K562 (cell line): ENCODE data around the gene AIMP2. TPM values are rescaled to one million over a fixed set of nuclear protein-coding genes. Genes with fewer than 3 reads are reported as not detected.

ENCODE experiments used
- ATF7 ChIP-seq: fragments of 450-650 bp; IDR thresholded peaks from 2 replicates; pipeline ENCODE4 v1.7.1; 2014; ENCODE audit warnings: mild to moderate bottlenecking, moderate library complexity
- CXXC5 ChIP-seq: fragments of 250-450 bp; sonication (Bioruptor Pico); IDR thresholded peaks from 2 replicates; pipeline ENCODE4 v1.8.0; 2022; ENCODE audit warnings: inconsistent platforms, mild to moderate bottlenecking, moderate library complexity
- ELF2 ChIP-seq: fragments of 250-450 bp; sonication (Bioruptor Pico); IDR thresholded peaks from 2 replicates; pipeline ENCODE4 v1.5.0; 2021; ENCODE audit warnings: mild to moderate bottlenecking
- EWSR1 ChIP-seq: fragments of 450-650 bp; IDR thresholded peaks from 2 replicates; pipeline ENCODE4 v1.6.1; 2018; ENCODE audit warnings: borderline replicate concordance, mild to moderate bottlenecking, low read depth, moderate library complexity; ENCODE audit not compliant: partially characterized antibody
- JUND ChIP-seq, 2 experiments: IDR thresholded peaks; 2 replicates in 1 of 2; 3 replicates in 1 of 2; pipeline ENCODE4 v1.6.1; 2011; ENCODE audit warnings: borderline replicate concordance in 2 of 2, low read depth in 2 of 2, low read length in 2 of 2, improper control_type of control experiment in 1 of 2, missing biosample characterization in 1 of 2, missing genetic modification characterization in 1 of 2, missing genetic modification reagents in 1 of 2
- LCOR ChIP-seq: sonication (generic); formaldehyde crosslinking; IDR thresholded peaks from 2 replicates; pipeline ENCODE4 v1.8.0; 2022; ENCODE audit warnings: mild to moderate bottlenecking, missing genetic modification reagents
- MAFG ChIP-seq: fragments of 450-650 bp; conservative IDR thresholded peaks from 2 replicates; pipeline ENCODE4 v1.6.1; 2016; ENCODE audit warnings: missing genetic modification characterization, missing compliant biosample characterization
- MECOM ChIP-seq: fragments of 250-450 bp; sonication (Bioruptor Pico); IDR thresholded peaks from 2 replicates; pipeline ENCODE4 v1.8.0; 2022; ENCODE audit warnings: inconsistent platforms
- MYC ChIP-seq, 2 experiments: fragments of 250-450 bp in 1 of 2; sonication (Bioruptor Pico) in 1 of 2; IDR thresholded peaks; 2 replicates each; pipeline versions ENCODE4 v1.5.1 to v1.6.1; 2012 to 2021; ENCODE audit warnings: low read depth in 2 of 2, borderline replicate concordance in 1 of 2, improper control_type of control experiment in 1 of 2, low read length in 1 of 2, mild to moderate bottlenecking in 1 of 2, moderate library complexity in 1 of 2
- POLR2H ChIP-seq: IDR thresholded peaks from 2 replicates; pipeline ENCODE4 v1.6.1; 2016; ENCODE audit warnings: missing genetic modification characterization, low read depth, mild to moderate bottlenecking, control low read depth, missing compliant biosample characterization, moderate library complexity
- SIRT6 ChIP-seq: IDR thresholded peaks from one replicate; pipeline ENCODE4 v1.6.1; 2012; ENCODE audit warnings: low read depth, mild to moderate bottlenecking, control low read depth, inconsistent platforms, low read length, moderate library complexity
- STAT5B ChIP-seq: fragments of 250-450 bp; sonication (Bioruptor Pico); IDR thresholded peaks from 2 replicates; pipeline ENCODE4 v1.8.0; 2021; ENCODE audit warnings: mild to moderate bottlenecking, inconsistent platforms
- THRB ChIP-seq: fragments of 450-650 bp; formaldehyde crosslinking; conservative IDR thresholded peaks from 2 replicates; pipeline ENCODE4 v1.4.0; 2022; ENCODE audit warnings: mild to moderate bottlenecking, missing genetic modification characterization
- U2AF2 ChIP-seq: fragments of 200-400 bp; formaldehyde crosslinking; optimal IDR thresholded peaks from 2 replicates; pipeline ENCODE3; 2017; ENCODE audit warnings: low read depth, mild to moderate bottlenecking, low read length
- ZNF395 ChIP-seq: fragments of 200-800 bp; sonication (Bioruptor generic); IDR thresholded peaks from 2 replicates; pipeline ENCODE4 v1.6.1; 2017; ENCODE audit warnings: missing genetic modification characterization, missing compliant biosample characterization
- ZNF449 ChIP-seq: fragments of 250-450 bp; sonication (Bioruptor Pico); IDR thresholded peaks from 2 replicates; pipeline ENCODE4 v1.8.0; 2022; ENCODE audit warnings: moderate library complexity, mild to moderate bottlenecking, inconsistent platforms
- ZNF584 ChIP-seq: fragments of 200-800 bp; sonication (Bioruptor generic); IDR thresholded peaks from 2 replicates; pipeline ENCODE4 v1.6.1; 2016; ENCODE audit warnings: low read depth, mild to moderate bottlenecking, missing genetic modification characterization, missing compliant biosample characterization
- ZNF740 ChIP-seq, 3 experiments: fragments of 200-800 bp in 1 of 3; sonication (Bioruptor generic) in 1 of 3; sonication (generic) in 1 of 3; formaldehyde crosslinking in 1 of 3; IDR thresholded peaks; 2 replicates each; pipeline versions ENCODE4 v1.6.1 to v1.8.0; 2016 to 2022; ENCODE audit warnings: mild to moderate bottlenecking in 2 of 3, missing compliant biosample characterization in 2 of 3, missing genetic modification characterization in 2 of 3, missing genetic modification reagents in 1 of 3
- polyA plus RNA-seq, 8 experiments: library from polyadenylated mRNA; depleted of rRNA in 4 of 8; stranded (reverse) in 5 of 8; unstranded in 3 of 8; fragments of >200 nt; fragmentation: Nextera tagmentation in 2 of 8; fragmentation: Illumina TruSeq in 1 of 8; extraction: Ambion mirVana in 2 of 8; extraction: Trizol in 1 of 8; gene quantifications; 2 replicates each; pipeline versions ENCODE4 v1.2.1 to v1.2.3, GENCODE V29; 2011 to 2014; ENCODE audit warnings: inconsistent platforms in 1 of 8, missing spikeins in 1 of 8
- total RNA-seq, 7 experiments: library from RNA; depleted of rRNA in 6 of 7; stranded (reverse); fragments of >200 nt in 6 of 7; fragmentation: Illumina TruSeq in 2 of 7; extraction: Trizol in 2 of 7; gene quantifications; 2 replicates each; pipeline versions ENCODE4 v1.2.1 to v1.2.3, GENCODE V29; 2011 to 2021; ENCODE audit warnings: low replicate concordance in 1 of 7

Gene AIMP2
- total and polyA plus RNA-seq, 9 of the 15 experiments (the other 6 are each of a cell fraction or from before 2014, with no cell fraction given): 47.5 to 84.9 (median 63.5) TPM

DNA sequence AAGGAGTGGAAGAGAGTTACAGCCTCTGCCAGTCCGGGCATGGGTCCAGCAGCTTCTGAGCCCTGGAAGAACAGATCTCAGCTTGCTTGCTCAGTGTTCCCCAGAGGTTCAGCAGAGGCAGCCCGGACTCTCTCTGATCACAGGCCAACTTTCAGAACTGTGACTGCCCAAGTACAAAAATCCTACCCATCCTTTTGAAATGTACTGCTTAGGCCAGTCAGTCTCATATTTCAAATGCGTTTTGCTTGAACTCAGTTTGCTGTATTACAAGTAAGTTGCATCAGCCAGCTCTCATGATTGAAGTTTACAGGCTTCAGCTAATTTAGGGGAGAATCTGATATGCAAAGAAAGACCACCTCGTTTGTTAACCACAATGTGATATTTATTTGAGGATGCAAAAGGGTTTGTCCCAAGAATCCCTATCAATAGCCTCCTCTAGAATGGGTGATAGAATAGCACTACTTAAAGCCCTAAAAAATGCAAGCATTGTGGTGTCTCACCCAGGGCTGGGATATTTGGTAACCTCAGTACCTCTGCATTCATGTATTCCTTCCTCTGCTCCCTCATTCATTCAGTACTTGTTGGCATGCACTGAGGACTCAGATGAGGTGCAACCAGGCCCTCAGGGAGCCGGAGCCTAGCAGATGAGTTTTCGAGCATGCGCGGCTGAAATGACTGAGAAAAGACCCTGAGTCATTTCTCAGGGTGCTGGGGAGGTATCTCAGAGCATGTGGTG, 7.0 kb downstream of the AIMP2 start (continued):
- TF ChIP-seq JUND (IDR thresholded peaks at IDR 0.05; ENCODE audit: borderline replicate concordance, low read depth, low read length): peak; percentile 73; the same call in 1 of the 2 replicates
- peak; percentile 43; the same call in 1 of the 3 replicates for TF ChIP-seq JUND (tag; IDR thresholded peaks at IDR 0.05; ENCODE audit: borderline replicate concordance, low read depth, low read length)
- no peak for TF ChIP-seq ZNF740 (CRISPR knock-in tag; IDR thresholded peaks at IDR 0.05)
- peak in 1 of 2 experiments; percentile 72; a peak in 2 of 4 replicates for TF ChIP-seq ZNF740 (tag; IDR thresholded peaks at IDR 0.05)
- peak; percentile 97 for TF ChIP-seq ZNF584 (CRISPR knock-in tag)
- TF ChIP-seq EWSR1: no peak
- no peak for TF ChIP-seq SIRT6
- TF ChIP-seq THRB (CRISPR knock-in tag): peak; percentile 69; the same call in 1 of the 2 replicates
- TF ChIP-seq LCOR (CRISPR knock-in tag): 0 out of 2 replicates have a peak, but pooled peaks have one; percentile 32
- TF ChIP-seq U2AF2: no peak
- peak; percentile 40; the same call in 1 of the 2 replicates for TF ChIP-seq MYC (IDR thresholded peaks at IDR 0.05; ENCODE audit: low read depth, low read length)
- TF ChIP-seq MYC (CRISPR knock-in tag; IDR thresholded peaks at IDR 0.05; ENCODE audit: borderline replicate concordance, low read depth): no peak
- 0 out of 2 replicates have a peak, but pooled peaks have one; percentile 49 for TF ChIP-seq ZNF449 (CRISPR knock-in tag)
- peak; percentile 77 for TF ChIP-seq POLR2H
- TF ChIP-seq ATF7: peak; percentile 78
- no peak for TF ChIP-seq ELF2
- TF ChIP-seq ZNF395: peak; percentile 89
- no peak for TF ChIP-seq MAFG (tag)
- TF ChIP-seq CXXC5 (CRISPR knock-in tag): peak; percentile 48
- TF ChIP-seq STAT5B (CRISPR knock-in tag): no peak
- TF ChIP-seq MECOM (CRISPR knock-in tag): peak; percentile 79; the same call in 1 of the 2 replicates
